ENCODE measurements around the gene ZNF488.

DNA sequence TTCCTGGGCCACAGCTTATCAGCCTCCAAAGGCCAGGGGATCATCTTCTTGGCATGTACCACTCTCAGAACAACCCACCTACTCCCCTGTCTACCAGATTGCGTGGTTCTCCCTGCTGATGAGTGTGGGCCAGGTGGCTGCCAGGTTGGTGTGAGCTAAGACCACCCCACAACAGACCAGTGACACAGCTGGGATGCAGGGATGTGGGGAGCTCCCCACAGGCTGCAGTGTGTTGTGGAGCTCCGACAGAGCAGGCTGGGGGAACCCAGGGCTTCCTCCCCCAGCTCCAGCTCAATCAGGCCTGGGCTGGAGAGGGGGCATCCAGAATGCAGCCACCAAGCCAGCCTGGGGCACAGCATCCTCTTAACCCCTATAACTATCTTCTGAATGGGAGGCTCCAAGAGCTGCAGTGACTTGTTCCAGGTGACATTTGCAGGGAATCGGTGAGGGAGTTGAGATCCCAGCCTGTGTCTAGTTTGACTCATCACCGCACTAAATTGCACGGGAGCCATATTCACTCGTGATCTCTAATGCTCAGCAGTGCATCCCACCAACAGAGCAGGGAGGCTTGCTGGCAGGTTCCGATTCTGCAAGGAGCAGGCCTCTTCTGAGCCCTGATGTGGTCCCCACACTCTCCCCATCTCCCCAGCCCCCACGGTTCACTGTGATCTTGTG lies 62.4 kb downstream of the ZNF488 start:
- no peak for TF ChIP-seq POLR2AphosphoS5 (IDR thresholded peaks at IDR 0.05)
- TF ChIP-seq POLR2A (IDR thresholded peaks at IDR 0.05; ENCODE audit: low read depth), result no peak
- TF ChIP-seq, protein P1, sequence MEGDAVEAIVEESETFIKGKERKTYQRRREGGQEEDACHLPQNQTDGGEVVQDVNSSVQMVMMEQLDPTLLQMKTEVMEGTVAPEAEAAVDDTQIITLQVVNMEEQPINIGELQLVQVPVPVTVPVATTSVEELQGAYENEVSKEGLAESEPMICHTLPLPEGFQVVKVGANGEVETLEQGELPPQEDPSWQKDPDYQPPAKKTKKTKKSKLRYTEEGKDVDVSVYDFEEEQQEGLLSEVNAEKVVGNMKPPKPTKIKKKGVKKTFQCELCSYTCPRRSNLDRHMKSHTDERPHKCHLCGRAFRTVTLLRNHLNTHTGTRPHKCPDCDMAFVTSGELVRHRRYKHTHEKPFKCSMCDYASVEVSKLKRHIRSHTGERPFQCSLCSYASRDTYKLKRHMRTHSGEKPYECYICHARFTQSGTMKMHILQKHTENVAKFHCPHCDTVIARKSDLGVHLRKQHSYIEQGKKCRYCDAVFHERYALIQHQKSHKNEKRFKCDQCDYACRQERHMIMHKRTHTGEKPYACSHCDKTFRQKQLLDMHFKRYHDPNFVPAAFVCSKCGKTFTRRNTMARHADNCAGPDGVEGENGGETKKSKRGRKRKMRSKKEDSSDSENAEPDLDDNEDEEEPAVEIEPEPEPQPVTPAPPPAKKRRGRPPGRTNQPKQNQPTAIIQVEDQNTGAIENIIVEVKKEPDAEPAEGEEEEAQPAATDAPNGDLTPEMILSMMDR (IDR thresholded peaks at IDR 0.05), result no peak
- no peak for TF ChIP-seq EP300 (IDR thresholded peaks at IDR 0.05)

All from esophagus muscularis mucosa (tissue), 4 donors.